ENCODE results near the gene PRTFDC1.

GRCh38 chr10:24958721-24959381, 6.4 kb upstream of the PRTFDC1 start:
- TF ChIP-seq CTCF (IDR thresholded peaks at IDR 0.05) (no peak), EP300 (IDR thresholded peaks at IDR 0.05) (no peak), POLR2AphosphoS5 (IDR thresholded peaks at IDR 0.05) (no peak), POLR2A (IDR thresholded peaks at IDR 0.05) (no peak)
